K562 (cell line): Measurements from ENCODE around the gene EPB42. TPM values are rescaled to one million over a fixed set of nuclear protein-coding genes. Genes with fewer than 3 reads are reported as not detected.

Experiments used
- ATAC-seq: fragments of 200-7000 bp; cut with Tn5 transposase; 3 replicates; pipeline ENCODE4 v1.9.1; 2020; ENCODE audit warnings: moderate library complexity
- BruUV-seq: library from RNA; stranded (reverse); fragments of 400-500 nt; replicated peaks from 2 replicates; lab custom pipeline; 2021; lab: Mats Ljungman, UMichigan
- CTCF ChIA-PET: fragments of 300-600 bp; formaldehyde crosslinking; extraction: SDS; loops from one replicate; lab custom pipeline; 2021; ENCODE audit warnings: low intra/inter-chr PET ratio; lab: Yijun Ruan, JAX
- POLR2A ChIA-PET: fragments of 300-600, 350-650 bp; sonication (Branson Sonifier 250); formaldehyde crosslinking; extraction: SDS; loops from one replicate; lab custom pipeline; 2021; ENCODE audit warnings: antibody characterized with exemption, inconsistent platforms; lab: Yijun Ruan, JAX
- DNase-seq, 4 experiments: peaks; one replicate each; pipeline versions ENCODE4 v3.0.0 to v3.0.0-alpha.2; 2011 to 2018; ENCODE audit warnings: low spot score in 3 of 4, mixed read lengths in 3 of 4; ENCODE audit errors: extremely low read depth in 1 of 4
- FAIRE-seq: peaks from 2 replicates; lab custom pipeline; 2011; peaks lifted over from hg19 to GRCh38; lab: Jason Lieb, UNC
- H2AFZ ChIP-seq: 2 replicates; pipeline ENCODE4 v1.6.0; 2011; ENCODE audit warnings: low read depth, low read length, control low read depth, inconsistent platforms
- H3K27ac ChIP-seq: fragments of 200-600 bp; 3 replicates; pipeline ENCODE4 v1.8.0; 2011; ENCODE audit warnings: low read depth, mild to moderate bottlenecking, control low read depth, inconsistent platforms, low read length, moderate library complexity, mixed read lengths; ENCODE audit errors: extremely low read depth
- H3K27me3 ChIP-seq, 2 experiments: fragments of 300-600 bp in 1 of 2; 2 replicates in 1 of 2; 3 replicates in 1 of 2; pipeline versions ENCODE4 v1.6.0 to v1.8.0; 2011; ENCODE audit warnings: inconsistent platforms in 2 of 2, low read length in 2 of 2, mild to moderate bottlenecking in 1 of 2, mixed read lengths in 1 of 2, moderate library complexity in 1 of 2; ENCODE audit not compliant: control insufficient read depth in 2 of 2, insufficient read depth in 2 of 2
- H3K36me3 ChIP-seq: fragments of 300-600 bp; 3 replicates; pipeline ENCODE4 v1.8.0; 2011; ENCODE audit warnings: mild to moderate bottlenecking, low read length, inconsistent platforms; ENCODE audit not compliant: control insufficient read depth, insufficient read depth
- H3K4me1 ChIP-seq, 2 experiments: fragments of 200-600 bp in 1 of 2; replicated peaks in 1 of 2; 2 replicates in 1 of 2; 3 replicates in 1 of 2; pipeline versions ENCODE4 v1.5.1 to v1.8.0; 2011; ENCODE audit warnings: inconsistent platforms in 2 of 2, low read length in 2 of 2, mild to moderate bottlenecking in 1 of 2, mixed read lengths in 1 of 2, moderate library complexity in 1 of 2; ENCODE audit not compliant: control insufficient read depth in 2 of 2, insufficient read depth in 2 of 2
- H3K4me2 ChIP-seq: 2 replicates; pipeline ENCODE4 v1.6.1; 2011; ENCODE audit warnings: low read length, control low read depth, inconsistent platforms, mixed read lengths; ENCODE audit not compliant: insufficient read depth
- H3K4me3 ChIP-seq: fragments of 200-600 bp; sonication (generic), shearing (Covaris generic); 2 replicates; pipeline ENCODE4 v1.5.1; 2016; ENCODE audit warnings: control low read depth, inconsistent platforms
- H3K79me2 ChIP-seq: fragments of 200-600 bp; 3 replicates; pipeline ENCODE4 v1.8.0; 2011; ENCODE audit warnings: low read length, inconsistent platforms; ENCODE audit not compliant: control insufficient read depth, insufficient read depth
- H3K9ac ChIP-seq, 2 experiments: 2 replicates each; pipeline versions ENCODE4 v1.6.0 to v1.6.1; 2011; ENCODE audit warnings: low read depth in 2 of 2, low read length in 2 of 2, control low read depth in 1 of 2, inconsistent platforms in 1 of 2, mild to moderate bottlenecking in 1 of 2, mixed read lengths in 1 of 2; ENCODE audit not compliant: insufficient read depth in 1 of 2
- H3K9me1 ChIP-seq: one replicate; pipeline ENCODE4 v1.6.0; 2011; ENCODE audit warnings: inconsistent platforms, mild to moderate bottlenecking, low read length, moderate library complexity; ENCODE audit not compliant: control insufficient read depth, insufficient read depth
- H3K9me3 ChIP-seq: replicated peaks from 2 replicates; pipeline ENCODE4 v1.5.1; 2011; ENCODE audit warnings: low read depth, low read length, inconsistent platforms; ENCODE audit not compliant: control insufficient read depth, insufficient read depth
- H4K20me1 ChIP-seq: replicated peaks from 2 replicates; pipeline ENCODE4 v1.6.1; 2011; ENCODE audit warnings: low read length, inconsistent platforms, mixed read lengths; ENCODE audit not compliant: control insufficient read depth, insufficient read depth
- CBFA2T3 ChIP-seq: fragments of 450-650 bp; IDR thresholded peaks from 2 replicates; pipeline ENCODE4 v1.6.1; 2017
- CHD2 ChIP-seq: IDR thresholded peaks from 2 replicates; pipeline ENCODE4 v1.6.1; 2011; ENCODE audit warnings: low read depth, low read length
- CREBBP ChIP-seq: IDR thresholded peaks from one replicate; pipeline ENCODE4 v1.6.1; 2012; ENCODE audit warnings: low read depth, mild to moderate bottlenecking, control low read depth, inconsistent platforms, low read length
- ERF ChIP-seq: fragments of 450-650 bp; formaldehyde crosslinking; IDR thresholded peaks from 2 replicates; pipeline ENCODE4 v1.4.0; 2020; ENCODE audit warnings: mild to moderate bottlenecking, mixed read lengths
- GABPB1 ChIP-seq: sonication (generic); formaldehyde crosslinking; IDR thresholded peaks from 2 replicates; pipeline ENCODE4 v1.8.0; 2022; ENCODE audit warnings: mild to moderate bottlenecking, missing genetic modification reagents
- GMEB1 ChIP-seq: fragments of 250-450 bp; sonication (Bioruptor Pico); IDR thresholded peaks from 2 replicates; pipeline ENCODE4 v1.4.0; 2020; ENCODE audit warnings: mild to moderate bottlenecking
- LEF1 ChIP-seq: fragments of 450-650 bp; IDR thresholded peaks from 2 replicates; pipeline ENCODE4 v1.6.1; 2016; ENCODE audit warnings: mild to moderate bottlenecking
- PCBP2 ChIP-seq: fragments of 200-400 bp; formaldehyde crosslinking; IDR thresholded peaks from 2 replicates; pipeline ENCODE4 v1.6.1; 2018; ENCODE audit warnings: low read length, low read depth, mild to moderate bottlenecking, moderate library complexity; ENCODE audit not compliant: poor library complexity, severe bottlenecking
- PKNOX1 ChIP-seq: fragments of 450-650 bp; IDR thresholded peaks from 2 replicates; pipeline ENCODE4 v1.6.1; 2016
- PRDM10 ChIP-seq: fragments of 450-650 bp; IDR thresholded peaks from 2 replicates; pipeline ENCODE4 v1.6.1; 2018; ENCODE audit not compliant: partially characterized antibody
- SMARCE1 ChIP-seq: fragments of 450-650 bp; IDR thresholded peaks from 2 replicates; pipeline ENCODE4 v1.7.1; 2016; ENCODE audit warnings: mild to moderate bottlenecking
- ZBTB1 ChIP-seq: sonication (generic); formaldehyde crosslinking; IDR thresholded peaks from 2 replicates; pipeline ENCODE4 v1.8.1; 2023; ENCODE audit warnings: missing genetic modification reagents, low read depth, mild to moderate bottlenecking, borderline replicate concordance
- ZFP30 ChIP-seq: fragments of 250-450 bp; sonication (Bioruptor Pico); IDR thresholded peaks from 2 replicates; pipeline ENCODE4 v1.8.0; 2022; ENCODE audit warnings: moderate library complexity, mild to moderate bottlenecking, inconsistent platforms, borderline replicate concordance
- WGBS: fragments of 100-300 bp; shearing (Covaris generic); methylation state at CpG from one replicate; pipeline ENCODE4 v1.1.6; 2016; ENCODE audit warnings: low coverage, mixed read lengths; ENCODE audit not compliant: insufficient coverage; ENCODE audit errors: missing lambda C conversion rate; 5-methylcytosine and 5-hydroxymethylcytosine counted together
- in situ Hi-C: fragments of 300-500 bp; cut with MboI; formaldehyde crosslinking; loops from 4 replicates; pipeline ENCODE4 v1.15.0; 2018; ENCODE audit warnings: inconsistent platforms, mixed read lengths
- intact Hi-C: fragments of 100-400 bp; cut with micrococcal nuclease; formaldehyde crosslinking; loops from 2 replicates; pipeline ENCODE4 v1.14.2; 2022
- polyA plus RNA-seq, 8 experiments: library from polyadenylated mRNA; depleted of rRNA in 4 of 8; stranded (reverse) in 5 of 8; unstranded in 3 of 8; fragments of >200 nt; fragmentation: Nextera tagmentation in 2 of 8; fragmentation: Illumina TruSeq in 1 of 8; extraction: Ambion mirVana in 2 of 8; extraction: Trizol in 1 of 8; gene quantifications; 2 replicates each; pipeline versions ENCODE4 v1.2.1 to v1.2.3, GENCODE V29; 2011 to 2014; ENCODE audit warnings: inconsistent platforms in 1 of 8, missing spikeins in 1 of 8
- total RNA-seq, 7 experiments: library from RNA; depleted of rRNA in 6 of 7; stranded (reverse); fragments of >200 nt in 6 of 7; fragmentation: Illumina TruSeq in 2 of 7; extraction: Trizol in 2 of 7; gene quantifications; 2 replicates each; pipeline versions ENCODE4 v1.2.1 to v1.2.3, GENCODE V29; 2011 to 2021; ENCODE audit warnings: low replicate concordance in 1 of 7

EPB42 gene
- total and polyA plus RNA-seq, 9 of the 15 experiments (the other 6 are each of a cell fraction or from before 2014, with no cell fraction given), result 0.38 to 2.3 (median 1.4) TPM

- TF ChIP-seq PKNOX1, result peak; percentile 20; the same call in 1 of the 2 replicates
- TF ChIP-seq ERF (CRISPR knock-in tag), result no peak
- no peak for TF ChIP-seq CHD2
These were observed 30.0 kb upstream of the EPB42 start (continued) for GRCh38 chr15:43250785-43251184.

GRCh38 chr15:43249699-43250203, 28.9 kb upstream of the EPB42 start:
- 6% methylated on average over 5 of the region's 5 CpGs for WGBS
- Histone ChIP-seq H3K9ac (no peak overlapping the region), H3K4me1 (peaks cover 7 to 14% of the 10 kb centered on the region in 2 experiments), H3K4me2 (no peak overlapping the region), H3K79me2 (no peaks in the 10 kb centered on the region), H3K9me1 (no peaks in the 10 kb centered on the region), H3K27me3 (peaks cover 0 to 5% of the 10 kb centered on the region in 2 experiments; a peak in 2 of 5 replicates), H2AFZ (peak overlapping the region; percentile 73), H4K20me1 (no peaks in the 10 kb centered on the region; the same call in 1 of the 2 replicates), H3K27ac (no peak overlapping the region), H3K9me3 (no peaks in the 10 kb centered on the region), H3K36me3 (no peaks in the 10 kb centered on the region), H3K4me3 (no peak overlapping the region)
- POLR2A ChIA-PET, result interaction anchor here (0.5 to 1.5 kb wide), 2 partner anchors 20 to 536 kb away, joined by 3 to 4 read pairs; no protein-coding TSS in a partner anchor
- in situ Hi-C loops, result no loop called here
- peak in 2 of 4 experiments; percentile 35 to 39 for DNase-seq
- intact Hi-C loops, result no loop called here
- ATAC-seq, result peak; percentile 58
- CTCF ChIA-PET, result no interaction called here
- FAIRE-seq, result no peak
- no TSS peak for BruUV-seq
- TF ChIP-seq GABPB1 (CRISPR knock-in tag) (0 out of 2 replicates have a peak, but pooled peaks have one; percentile 23), PRDM10 (no peak), GMEB1 (CRISPR knock-in tag) (no peak), SMARCE1 (no peak), PCBP2 (no peak), ZFP30 (CRISPR knock-in tag) (no peak), CBFA2T3 (peak; percentile 21; the same call in 1 of the 2 replicates), LEF1 (no peak), ZBTB1 (CRISPR knock-in tag) (no peak), CREBBP (no peak)
